ENCODE measurements around the gene ZSWIM1. TPM values are rescaled to one million over a fixed set of nuclear protein-coding genes. Genes with fewer than 3 reads are reported as not detected.
A peak's percentile ranks its signal among the peaks of the same experiment; 100 is the strongest.

Gene ZSWIM1
- polyA plus RNA-seq, 3 donors from 2014 or later = 0.55 to 0.68 TPM; not detected in 1

DNA sequence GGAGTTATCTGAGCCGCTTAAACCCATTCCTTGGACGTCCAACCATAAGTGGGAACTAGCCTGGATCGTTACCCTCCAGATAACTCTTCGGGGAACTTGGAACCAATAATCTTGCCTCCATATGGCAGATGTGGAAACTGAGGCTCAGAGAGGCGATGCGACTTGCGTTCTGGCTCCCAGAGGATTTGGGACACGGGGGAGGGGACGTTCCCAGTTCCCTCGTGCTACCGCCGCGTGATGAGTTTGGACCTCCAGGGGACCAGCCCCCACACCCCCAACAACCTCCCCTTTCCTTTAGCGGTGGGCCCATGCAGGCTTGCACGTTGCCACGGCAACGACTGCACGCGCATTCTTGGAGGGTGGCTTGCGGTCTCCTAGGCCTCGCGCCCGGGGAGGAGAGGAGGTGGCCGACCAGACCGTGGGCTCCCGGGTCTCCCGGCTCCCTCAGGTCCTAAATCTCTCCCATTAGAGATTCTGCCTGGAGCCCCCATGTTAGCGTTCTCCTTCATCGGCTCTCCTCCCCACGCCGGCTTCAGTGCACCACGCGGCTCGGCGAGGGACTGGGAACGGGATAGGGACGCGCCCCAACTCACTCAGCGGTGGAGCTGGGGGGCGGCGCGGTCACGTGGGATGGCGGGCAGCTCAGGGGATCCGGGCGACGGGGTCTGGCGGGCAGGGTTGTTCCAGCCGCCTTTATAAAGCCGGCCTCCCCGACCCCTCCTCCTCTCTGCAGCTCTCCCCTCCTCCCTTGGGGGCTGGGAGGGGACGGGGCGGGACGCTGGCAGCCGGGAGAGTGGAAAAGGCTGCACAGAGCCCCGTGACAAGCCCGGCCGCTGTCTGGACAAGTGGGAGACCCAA lies 30.7 kb downstream of the ZSWIM1 start, which contains the start of gene PLTP:
PLTP (minus strand) TSS at position 670 of the 858 bp plus-strand sequence. CDS start 703 bp downstream, outside the sequence.
- peaks cover 4 to 10% (median 8%) of the 10 kb centered on the region in 3 donors for H3K27me3 Mint-ChIP-seq (ENCODE audit: low read depth in 3 of 3)
- no peaks in the 10 kb centered on the region for H3K9me3 Mint-ChIP-seq
- no peaks in the 10 kb centered on the region for H3K36me3 Mint-ChIP-seq
- peak; percentile 50 to 59 (median 57) for DNase-seq
- peaks cover 13 to 16% of the 10 kb centered on the region in 2 donors for H3K4me1 Mint-ChIP-seq
- peak within 1 kb of the TSS; percentile 66 to 91 (median 80) for H3K27ac Mint-ChIP-seq
- H3K4me3 Mint-ChIP-seq = peak within 1 kb of the TSS; percentile 73 to 91 (median 78)

- DNase-seq = no peak
- H3K9me3 Mint-ChIP-seq = no peaks in the 10 kb centered on the region
- H3K36me3 Mint-ChIP-seq = no peaks in the 10 kb centered on the region
Measured at GRCh38 chr20:45912344-45912682, 31.3 kb downstream of the ZSWIM1 start.

GRCh38 chr20:45913116-45913515 lies 32.1 kb downstream of the ZSWIM1 start:
- Mint-ChIP-seq H3K4me1 (peaks cover 13 to 16% of the 10 kb centered on the region in 2 donors), H3K9me3 (no peaks in the 10 kb centered on the region), H3K27me3 (ENCODE audit: low read depth in 3 of 3) (peaks cover 4 to 9% (median 8%) of the 10 kb centered on the region in 3 donors), H3K27ac (no peak overlapping the region), H3K4me3 (peak overlapping the region in 1 of 5 donors; percentile 55), H3K36me3 (no peaks in the 10 kb centered on the region)
- no peak for DNase-seq

More at GRCh38 chr20:45912344-45912682, 31.3 kb downstream of the ZSWIM1 start:
- H3K4me3 Mint-ChIP-seq = peak overlapping the region; percentile 30 to 75 (median 62)
- H3K4me1 Mint-ChIP-seq = peaks cover 13 to 16% of the 10 kb centered on the region in 2 donors
- peak overlapping the region in 1 of 6 donors; percentile 30 for H3K27ac Mint-ChIP-seq
- H3K27me3 Mint-ChIP-seq (ENCODE audit: low read depth in 3 of 3) = peaks cover 4 to 10% (median 8%) of the 10 kb centered on the region in 3 donors

DNA sequence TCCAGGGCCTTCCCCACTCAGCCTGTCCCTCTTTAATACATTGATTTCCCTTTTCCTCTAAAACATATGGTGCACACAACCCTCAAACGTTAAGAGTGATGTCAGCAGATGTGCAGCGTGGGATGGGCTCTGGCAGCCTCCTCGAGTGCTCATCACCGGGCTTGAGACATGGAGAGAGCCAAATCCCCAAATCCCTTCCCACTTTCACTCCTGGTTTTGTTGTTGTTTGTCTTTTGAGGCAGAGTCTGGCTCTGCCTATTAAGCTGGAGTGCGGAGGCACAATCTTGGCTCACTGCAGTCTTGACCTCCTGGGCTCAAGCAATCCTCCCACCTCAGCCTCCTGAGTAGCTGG lies 36.7 kb downstream of the ZSWIM1 start:
- no peaks in the 10 kb centered on the region for H3K4me1 Mint-ChIP-seq
- peaks cover 5 to 10% (median 9%) of the 10 kb centered on the region in 3 donors for H3K27me3 Mint-ChIP-seq (ENCODE audit: low read depth in 3 of 3)
- no peak for DNase-seq
- no peaks in the 10 kb centered on the region for H3K36me3 Mint-ChIP-seq
- no peak overlapping the region for H3K27ac Mint-ChIP-seq
- no peak overlapping the region for H3K4me3 Mint-ChIP-seq
- no peaks in the 10 kb centered on the region for H3K9me3 Mint-ChIP-seq

DNA sequence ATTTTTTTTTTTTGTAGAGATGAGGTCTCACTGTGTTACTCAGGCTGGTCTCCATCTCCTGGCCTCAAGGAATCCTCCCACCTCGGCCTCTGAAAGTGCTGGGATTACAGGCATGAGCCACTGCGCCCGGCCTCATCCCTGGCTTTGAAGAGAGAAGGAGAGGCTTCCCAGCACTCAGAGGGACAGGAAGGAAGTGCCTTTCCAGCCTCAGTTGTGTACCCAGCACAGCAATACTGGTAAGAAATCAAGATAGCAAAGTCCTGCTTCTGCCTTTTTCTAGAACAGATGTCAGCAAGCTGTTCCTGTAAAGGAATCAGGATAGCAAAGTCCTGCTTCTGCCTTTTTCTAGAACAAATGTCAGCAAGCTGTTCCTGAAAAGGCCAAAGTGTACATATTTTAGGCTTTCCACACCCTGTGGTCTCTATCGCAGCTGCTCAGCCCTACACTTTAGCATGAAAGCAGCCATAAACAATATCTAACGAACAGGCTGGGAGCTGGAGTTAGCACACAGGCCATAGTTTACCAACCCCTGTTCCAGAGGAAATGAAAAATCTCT lies 37.2 kb downstream of the ZSWIM1 start:
- DNase-seq = no peak
- H3K27ac Mint-ChIP-seq = no peak overlapping the region
- peaks cover 5 to 10% (median 9%) of the 10 kb centered on the region in 3 donors for H3K27me3 Mint-ChIP-seq (ENCODE audit: low read depth in 3 of 3)
- H3K9me3 Mint-ChIP-seq = no peaks in the 10 kb centered on the region
- H3K4me1 Mint-ChIP-seq = no peaks in the 10 kb centered on the region
- no peak overlapping the region for H3K4me3 Mint-ChIP-seq
- no peaks in the 10 kb centered on the region for H3K36me3 Mint-ChIP-seq

GRCh38 chr20:45918779-45919537 lies 37.9 kb downstream of the ZSWIM1 start:
- no peak overlapping the region for H3K4me3 Mint-ChIP-seq
- no peak overlapping the region for H3K27ac Mint-ChIP-seq
- no peaks in the 10 kb centered on the region for H3K4me1 Mint-ChIP-seq
- peaks cover 5 to 10% (median 9%) of the 10 kb centered on the region in 3 donors for H3K27me3 Mint-ChIP-seq (ENCODE audit: low read depth in 3 of 3)
- H3K36me3 Mint-ChIP-seq = no peaks in the 10 kb centered on the region
- DNase-seq = no peak
- H3K9me3 Mint-ChIP-seq = no peaks in the 10 kb centered on the region

DNA sequence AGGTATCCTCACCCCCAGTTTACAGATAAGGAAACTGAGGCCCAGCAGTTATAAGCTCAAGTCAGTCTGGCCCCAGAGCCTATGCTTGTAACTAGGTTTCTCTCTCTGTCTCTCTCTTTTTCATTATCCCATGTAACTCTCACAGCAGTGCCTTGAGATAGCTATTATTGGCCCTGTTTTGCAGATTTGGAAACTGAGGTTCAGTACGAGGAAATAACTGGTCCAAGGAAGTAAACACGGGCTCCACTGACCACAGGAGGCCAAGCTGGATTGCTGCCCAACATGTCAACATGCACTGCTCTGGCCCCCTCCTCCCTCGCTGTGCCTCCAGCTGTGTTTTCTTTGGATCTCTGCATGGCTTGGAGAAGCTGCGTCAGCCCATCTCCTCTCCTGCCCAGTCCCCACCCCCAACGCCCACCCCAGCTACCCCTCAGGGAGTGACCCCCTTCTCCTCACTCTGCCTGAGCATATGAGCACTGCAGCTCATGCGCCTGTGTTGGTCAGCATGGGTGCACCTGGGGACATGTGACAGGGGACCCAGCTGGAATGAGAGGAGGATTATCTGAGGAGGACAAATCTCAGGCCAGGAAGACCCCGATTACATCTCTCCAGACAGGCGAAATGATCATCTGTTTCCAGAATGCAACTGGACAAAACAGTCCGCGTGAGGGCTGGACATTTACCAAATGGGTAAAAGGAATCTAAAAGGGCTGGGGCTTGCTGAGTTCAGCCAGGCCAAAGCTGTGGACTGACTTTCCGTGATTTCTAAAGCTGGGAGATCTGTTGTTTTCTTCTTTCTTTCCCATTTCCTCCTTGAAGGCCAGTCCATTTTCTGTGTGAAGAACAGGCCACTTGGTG lies 38.7 kb downstream of the ZSWIM1 start:
- Mint-ChIP-seq H3K36me3 (no peaks in the 10 kb centered on the region), H3K9me3 (no peaks in the 10 kb centered on the region), H3K27me3 (ENCODE audit: low read depth in 3 of 3) (peaks cover 4 to 10% (median 9%) of the 10 kb centered on the region in 3 donors), H3K27ac (no peak overlapping the region), H3K4me1 (no peaks in the 10 kb centered on the region), H3K4me3 (no peak overlapping the region)
- no peak for DNase-seq

- H3K27ac Mint-ChIP-seq = no peak overlapping the region
- no peaks in the 10 kb centered on the region for H3K9me3 Mint-ChIP-seq
Measured at GRCh38 chr20:45920462-45921336, 39.7 kb downstream of the ZSWIM1 start.

DNA sequence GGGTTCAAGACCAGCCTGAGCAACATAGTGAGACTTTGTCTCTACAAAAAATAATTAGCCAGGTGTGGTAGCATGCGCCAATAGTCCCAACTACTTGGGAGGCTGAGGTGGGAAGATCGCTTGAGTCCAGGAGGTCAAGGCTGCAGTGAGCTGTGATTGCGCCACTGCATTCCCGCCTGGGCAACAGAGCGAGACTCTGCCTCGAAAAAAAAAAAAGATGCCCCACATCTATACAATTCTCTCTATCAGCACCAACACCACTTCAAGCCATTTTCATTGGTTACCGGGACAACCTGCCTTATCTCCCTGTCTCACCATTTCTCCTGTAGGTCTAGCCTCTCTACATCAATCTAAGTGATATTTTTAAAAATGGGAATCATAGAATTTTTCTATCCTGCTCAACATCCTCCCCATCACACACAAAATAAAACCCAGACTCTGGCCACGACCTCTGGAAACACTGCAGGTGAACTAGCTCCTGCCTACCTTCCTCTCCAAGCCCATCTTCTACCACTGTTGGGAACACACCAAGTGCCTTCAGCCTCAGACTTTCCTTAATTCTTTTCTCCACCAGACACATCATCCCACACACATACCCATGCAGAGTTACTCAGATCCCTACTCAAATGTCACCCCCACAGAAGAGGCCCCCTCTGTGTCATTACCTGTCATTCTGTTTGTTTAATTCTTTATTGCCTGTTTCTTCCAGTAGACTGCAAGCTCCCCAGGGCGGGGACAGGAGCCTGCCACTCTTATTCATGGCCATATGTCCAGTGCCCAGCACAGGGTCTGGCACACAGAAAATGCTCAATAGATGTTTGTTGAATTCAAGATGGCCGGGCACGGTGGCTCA lies 40.5 kb downstream of the ZSWIM1 start:
- peaks cover 4 to 9% (median 5%) of the 10 kb centered on the region in 3 donors for H3K27me3 Mint-ChIP-seq (ENCODE audit: low read depth in 3 of 3)
- H3K36me3 Mint-ChIP-seq = no peaks in the 10 kb centered on the region
- H3K4me3 Mint-ChIP-seq = no peak overlapping the region
- H3K27ac Mint-ChIP-seq = no peak overlapping the region
- DNase-seq = no peak
- H3K9me3 Mint-ChIP-seq = no peaks in the 10 kb centered on the region
- no peaks in the 10 kb centered on the region for H3K4me1 Mint-ChIP-seq

More at GRCh38 chr20:45920462-45921336, 39.7 kb downstream of the ZSWIM1 start:
- no peaks in the 10 kb centered on the region for H3K36me3 Mint-ChIP-seq
- H3K4me1 Mint-ChIP-seq = no peaks in the 10 kb centered on the region
- DNase-seq = no peak
- H3K27me3 Mint-ChIP-seq (ENCODE audit: low read depth in 3 of 3) = peaks cover 4 to 10% (median 9%) of the 10 kb centered on the region in 3 donors
- no peak overlapping the region for H3K4me3 Mint-ChIP-seq

DNA sequence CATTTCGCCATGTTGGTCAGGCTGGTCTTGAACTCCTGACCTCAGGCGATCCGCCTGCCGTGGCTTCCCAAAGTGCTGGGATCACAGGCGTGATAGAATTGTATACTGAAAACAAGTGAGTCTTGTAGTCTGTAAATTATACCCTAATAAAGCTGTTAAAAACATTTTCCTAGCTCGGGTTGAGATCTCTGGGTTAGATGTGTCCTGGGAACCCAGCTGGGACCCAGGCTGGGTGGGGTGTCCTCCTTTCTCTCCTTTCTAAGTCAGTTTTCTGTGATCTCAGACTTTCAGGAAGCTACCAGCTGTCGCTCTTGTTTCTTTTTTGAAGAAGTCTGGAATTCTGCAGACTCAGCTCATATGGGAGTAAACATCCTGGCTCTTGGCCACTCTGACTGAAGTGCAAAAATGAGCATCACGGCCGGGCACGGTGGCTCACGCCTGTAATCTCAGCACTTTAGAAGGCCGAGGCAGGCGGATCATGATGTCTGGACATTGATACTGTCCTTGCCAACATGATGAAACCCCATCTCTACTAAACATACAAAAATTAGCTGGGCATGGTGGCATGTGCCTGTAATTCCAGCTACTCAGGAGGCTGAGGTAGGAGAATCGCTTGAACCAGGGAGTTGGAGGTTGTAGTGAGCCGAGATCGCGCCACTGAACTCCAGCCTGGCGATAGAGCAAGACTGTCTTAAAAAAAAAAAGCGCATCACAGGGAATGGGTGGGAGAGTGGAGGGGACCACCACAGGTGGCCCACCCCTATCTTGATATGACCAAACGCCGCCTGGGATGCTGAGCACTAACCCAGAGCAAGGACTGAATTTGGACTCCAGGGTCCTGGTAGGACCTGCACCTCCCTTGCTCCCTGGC lies 43.6 kb downstream of the ZSWIM1 start:
- H3K9me3 Mint-ChIP-seq = no peaks in the 10 kb centered on the region
- no peak for DNase-seq
- H3K27ac Mint-ChIP-seq = no peak overlapping the region
- H3K36me3 Mint-ChIP-seq = no peaks in the 10 kb centered on the region
- peaks cover 2 to 9% (median 5%) of the 10 kb centered on the region in 3 donors for H3K27me3 Mint-ChIP-seq (ENCODE audit: low read depth in 3 of 3)
- H3K4me1 Mint-ChIP-seq = no peaks in the 10 kb centered on the region
- H3K4me3 Mint-ChIP-seq = no peak overlapping the region

GRCh38 chr20:45925821-45926506 lies 44.9 kb downstream of the ZSWIM1 start:
- DNase-seq = no peak
- no peak overlapping the region for H3K4me3 Mint-ChIP-seq
- H3K9me3 Mint-ChIP-seq = no peaks in the 10 kb centered on the region
- H3K27me3 Mint-ChIP-seq (ENCODE audit: low read depth in 3 of 3) = peaks cover under 1 to 4% (median 1%) of the 10 kb centered on the region in 3 donors
- no peaks in the 10 kb centered on the region for H3K36me3 Mint-ChIP-seq
- H3K27ac Mint-ChIP-seq = no peak overlapping the region
- no peaks in the 10 kb centered on the region for H3K4me1 Mint-ChIP-seq

Measured in immature natural killer cell (primary cell).